GM19240 (cell line): ENCODE data around the gene AKR1B1.
"Not testable (repeated sequence)": the region's sequence is repeated elsewhere in the genome, so short reads cannot be mapped to it uniquely, and the experiment has no call there.

Experiments used
- DNase-seq: peaks from one replicate; pipeline ENCODE4 v3.0.0; 2011; ENCODE audit warnings: low spot score; ENCODE audit not compliant: insufficient read length

Gene AKR1B1

DNA sequence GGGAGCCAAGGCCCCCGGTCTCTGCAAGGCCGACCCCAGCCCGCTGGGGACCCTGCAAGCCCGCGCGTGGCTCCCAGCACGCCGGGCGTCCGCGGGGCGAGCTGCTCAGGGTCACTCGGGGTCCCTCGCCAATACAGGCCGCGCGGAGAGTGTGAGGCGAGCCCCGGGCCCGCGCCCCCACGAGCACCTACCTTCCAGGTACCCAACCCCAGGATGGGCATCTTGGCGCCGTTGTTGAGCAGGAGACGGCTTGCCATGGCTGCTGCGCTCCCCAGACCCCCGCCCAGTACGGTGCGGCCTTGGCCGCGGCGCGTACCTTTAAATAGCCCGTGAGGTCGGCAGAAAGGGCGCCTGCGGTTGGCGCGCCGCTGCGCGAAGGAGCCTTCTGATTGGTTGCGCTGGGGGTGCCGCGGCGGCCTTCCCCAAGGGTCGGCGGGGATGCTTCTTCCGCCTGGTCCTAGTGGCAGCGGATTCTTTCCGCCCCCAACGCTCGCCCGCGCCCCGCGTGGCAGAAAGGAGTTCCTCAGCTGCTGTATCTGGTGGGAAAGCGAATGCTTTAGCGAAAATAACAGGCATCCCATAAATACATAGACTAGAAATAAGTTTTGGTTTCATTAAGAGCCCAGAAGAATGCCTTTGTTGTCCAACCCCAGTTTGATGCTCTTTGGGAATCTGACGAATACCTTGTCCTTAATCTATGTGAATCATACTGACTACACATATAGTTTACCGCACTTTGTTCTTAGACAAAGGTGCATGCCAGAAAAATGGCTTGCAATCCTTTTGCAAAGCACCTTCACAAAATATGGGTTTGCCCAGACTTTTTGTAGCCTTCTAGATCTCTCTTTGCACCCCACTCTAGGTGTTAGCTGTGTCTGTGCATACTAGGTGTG, at the start of gene AKR1B1:
Gene AKR1B1 (minus strand): TSS at position 295 of the 893 bp plus-strand sequence. CDS start 38 bp downstream, at position 257.
- peak; percentile 96 for DNase-seq

GRCh38 chr7:134505856-134506255, 47.0 kb upstream of the AKR1B1 start:
- no peak for DNase-seq

DNA sequence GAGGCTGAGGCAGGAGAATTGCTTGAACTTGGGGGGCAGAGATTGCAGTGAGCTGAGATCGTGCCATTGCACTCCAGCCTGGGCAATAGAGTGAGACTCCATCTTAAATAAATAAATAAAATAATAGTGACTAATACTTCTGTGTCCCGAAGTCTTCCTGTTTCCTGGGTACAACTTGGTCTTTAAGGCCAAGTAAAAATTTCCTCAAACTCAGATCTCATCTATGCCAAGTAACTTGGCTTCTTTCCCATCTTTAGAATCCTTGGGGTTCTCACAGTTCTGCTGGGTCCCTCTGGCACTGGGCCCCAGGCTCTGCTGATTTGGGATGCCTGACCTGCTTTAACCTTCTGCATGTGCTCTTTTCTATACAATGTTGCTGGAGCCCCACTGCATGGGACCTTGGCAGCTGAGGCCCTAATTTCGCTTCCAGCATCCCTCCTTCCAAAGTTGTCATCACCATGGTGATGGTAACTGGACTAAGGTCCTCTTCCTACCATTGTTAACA, 45.8 kb upstream of the AKR1B1 start:
- DNase-seq = no peak

GRCh38 chr7:134502463-134503371, 43.8 kb upstream of the AKR1B1 start:
- no peak for DNase-seq

DNA sequence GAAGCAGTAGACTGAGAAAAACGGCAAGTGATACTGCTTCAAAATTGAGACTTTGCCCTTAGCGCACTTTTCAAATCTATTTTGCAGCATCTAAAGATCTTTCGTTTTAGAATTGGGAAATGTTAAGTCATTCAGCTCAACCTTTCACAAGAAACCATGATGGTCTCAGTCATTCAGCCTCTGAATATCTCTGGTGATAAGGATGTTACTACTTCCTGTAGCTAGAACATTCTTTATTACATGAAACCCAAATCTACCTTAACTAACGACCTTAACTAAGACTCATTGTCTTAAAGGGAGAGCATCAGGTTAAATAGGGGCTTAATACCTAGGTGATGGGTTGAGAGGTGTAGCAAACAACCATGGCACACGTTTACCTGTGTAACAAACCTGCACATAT, 42.1 kb upstream of the AKR1B1 start:
- DNase-seq = no peak

DNA sequence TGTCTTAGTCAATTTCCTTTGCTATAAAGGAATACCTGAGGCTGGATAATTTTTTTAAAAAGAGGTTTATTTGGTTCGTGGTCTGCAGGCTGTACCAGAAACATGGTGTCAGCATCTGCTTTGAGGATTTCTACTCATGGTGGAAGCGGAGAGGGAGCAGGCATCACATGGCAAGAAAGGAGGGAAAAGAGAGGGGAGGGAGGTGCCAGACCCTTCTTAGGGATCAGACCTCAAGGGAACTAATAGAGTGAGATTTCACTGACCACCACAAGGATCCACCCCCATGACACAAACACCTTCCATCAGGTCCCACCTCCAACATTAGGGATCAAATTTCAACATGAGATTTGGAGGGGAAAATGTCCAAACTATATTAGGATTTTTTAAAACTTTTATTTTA, 41.5 kb upstream of the AKR1B1 start:
- DNase-seq = no peak

DNA sequence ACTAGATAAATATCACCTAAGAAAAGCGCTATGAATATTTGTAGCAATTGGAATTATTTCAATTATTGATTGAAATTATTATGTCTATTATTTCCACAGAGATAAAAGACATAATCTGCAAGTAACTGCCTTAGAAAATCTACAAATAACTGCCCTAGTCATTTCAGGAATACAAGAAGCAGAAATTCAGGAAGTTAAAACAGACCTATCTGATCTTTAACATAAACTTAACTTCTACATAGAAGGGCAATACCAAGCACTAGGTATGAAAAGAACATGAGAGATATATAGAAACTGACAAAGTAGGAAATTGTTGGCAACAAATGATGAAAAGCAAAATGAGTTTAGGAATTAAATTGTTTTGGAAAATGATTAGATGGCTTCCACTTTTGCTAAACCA, 36.6 kb upstream of the AKR1B1 start:
- DNase-seq = no peak

DNA sequence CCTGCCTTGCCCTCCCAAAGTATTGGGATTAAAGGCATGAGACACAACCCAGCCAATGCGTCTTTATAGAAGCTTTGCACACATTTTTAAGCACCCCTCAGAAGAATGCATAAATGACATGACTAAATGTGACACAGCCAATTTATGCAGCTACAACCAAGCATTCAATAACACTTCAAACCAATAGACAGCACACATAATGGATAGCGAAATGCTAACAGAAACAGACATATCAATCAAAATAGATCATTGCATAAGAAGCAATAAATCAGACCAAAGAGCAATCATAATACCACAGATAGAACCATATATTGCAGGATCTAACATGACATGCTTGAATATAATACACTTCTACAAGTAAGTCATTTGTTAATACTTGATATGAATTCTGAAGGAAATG, 34.2 kb upstream of the AKR1B1 start:
- DNase-seq = no peak

DNA sequence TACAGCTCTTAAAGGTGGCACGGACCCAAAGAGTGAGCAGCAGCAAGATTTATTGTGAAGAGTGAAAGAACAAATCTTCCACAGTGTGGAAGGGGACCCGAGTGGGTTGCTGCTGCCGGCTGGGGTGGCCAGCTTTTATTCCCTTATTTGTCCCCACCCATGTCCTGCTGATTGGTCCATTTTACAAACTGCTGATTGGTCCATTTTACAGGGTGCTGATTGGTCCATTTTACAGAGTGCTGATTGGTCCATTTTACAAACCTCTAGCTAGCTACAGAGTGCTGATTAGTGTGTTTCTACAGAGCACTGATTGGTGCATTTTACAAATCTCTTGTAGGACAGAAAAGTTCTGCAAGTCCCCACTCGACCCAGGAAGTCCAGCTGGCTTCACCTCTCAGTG, 28.8 kb upstream of the AKR1B1 start:
- DNase-seq = not testable (repeated sequence)

DNA sequence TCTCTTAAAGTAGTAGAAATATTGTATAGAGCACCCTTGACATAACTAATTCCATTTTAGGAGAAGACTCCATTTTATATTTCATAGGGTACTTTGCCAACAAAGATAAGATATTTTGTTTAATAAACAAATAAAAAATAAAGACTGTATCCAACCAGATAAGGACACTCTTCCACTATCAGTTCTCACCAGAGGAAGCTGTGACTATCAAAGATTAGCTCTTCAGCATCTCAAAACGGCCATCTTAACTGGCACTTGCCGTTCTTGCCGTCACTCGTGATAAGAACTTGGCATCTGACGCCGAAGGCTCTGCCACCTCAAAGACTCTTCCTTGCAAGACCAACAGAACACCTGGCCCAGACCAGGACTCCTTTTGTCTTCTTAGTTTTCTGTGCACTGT, 26.3 kb upstream of the AKR1B1 start:
- DNase-seq = no peak

- DNase-seq = no peak
Measured at GRCh38 chr7:134483296-134483695, 24.4 kb upstream of the AKR1B1 start.

GRCh38 chr7:134482858-134483257, 24.0 kb upstream of the AKR1B1 start:
- no peak for DNase-seq

DNA sequence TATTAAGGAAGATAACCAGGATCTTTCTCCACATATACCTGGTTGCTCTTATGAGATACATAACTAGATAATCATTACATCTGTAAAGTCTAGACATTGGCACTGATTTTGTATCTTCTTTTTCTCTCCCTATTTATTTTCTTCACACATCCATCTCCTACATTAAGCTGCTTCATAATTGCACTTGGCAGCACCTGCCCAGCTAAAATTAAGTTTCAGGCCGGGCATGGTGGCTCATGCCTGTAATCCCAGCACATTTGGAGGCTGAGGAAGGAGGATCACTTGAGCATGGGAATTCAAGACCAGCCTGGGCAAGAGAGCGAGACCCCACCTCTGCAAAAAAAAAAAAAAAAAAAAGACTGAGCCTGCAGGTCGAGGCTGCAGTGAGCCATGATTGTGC, 22.3 kb upstream of the AKR1B1 start:
- DNase-seq = no peak

DNA sequence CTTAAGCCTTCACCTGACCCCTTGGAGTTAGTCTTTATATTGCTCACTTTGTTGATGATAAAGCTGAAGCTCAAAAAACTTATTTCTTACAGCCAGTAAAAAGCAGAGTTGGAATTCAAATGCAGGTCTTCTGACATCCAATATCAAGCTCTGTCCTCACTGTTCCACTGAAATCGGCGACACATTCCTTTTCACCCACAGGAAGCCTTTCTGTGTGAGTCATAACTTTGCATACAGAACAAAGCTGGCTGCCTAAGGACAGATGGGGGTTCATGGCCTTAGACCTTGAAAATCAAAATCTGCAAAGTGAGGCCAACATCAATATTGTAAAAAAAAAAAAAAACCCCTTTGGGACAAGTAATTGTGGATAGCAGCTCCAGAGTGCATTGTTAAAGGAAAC, 21.8 kb upstream of the AKR1B1 start:
- DNase-seq = no peak

DNA sequence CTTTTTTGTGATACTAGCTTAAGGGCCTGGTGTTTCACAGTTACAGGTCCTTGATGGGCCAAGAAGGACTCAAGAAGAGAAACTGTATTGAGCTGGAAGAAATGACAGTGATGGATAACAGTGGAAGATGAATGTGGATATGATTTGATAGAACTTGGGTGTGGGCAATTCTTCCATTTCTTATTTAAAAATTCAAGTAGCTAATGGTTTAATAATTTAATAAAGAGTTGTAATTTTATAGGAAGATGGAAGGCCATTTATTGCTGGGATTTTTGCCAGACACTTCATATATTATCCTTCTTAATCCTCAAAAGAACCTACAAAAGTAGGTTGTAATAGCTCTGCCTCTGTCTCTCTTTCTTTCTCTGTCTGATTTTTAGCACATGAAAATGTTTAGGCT, 21.3 kb upstream of the AKR1B1 start:
- no peak for DNase-seq

GRCh38 chr7:134478707-134479106, 19.8 kb upstream of the AKR1B1 start:
- DNase-seq = no peak

- no peak for DNase-seq
Measured at GRCh38 chr7:134477954-134478353, 19.1 kb upstream of the AKR1B1 start.

DNA sequence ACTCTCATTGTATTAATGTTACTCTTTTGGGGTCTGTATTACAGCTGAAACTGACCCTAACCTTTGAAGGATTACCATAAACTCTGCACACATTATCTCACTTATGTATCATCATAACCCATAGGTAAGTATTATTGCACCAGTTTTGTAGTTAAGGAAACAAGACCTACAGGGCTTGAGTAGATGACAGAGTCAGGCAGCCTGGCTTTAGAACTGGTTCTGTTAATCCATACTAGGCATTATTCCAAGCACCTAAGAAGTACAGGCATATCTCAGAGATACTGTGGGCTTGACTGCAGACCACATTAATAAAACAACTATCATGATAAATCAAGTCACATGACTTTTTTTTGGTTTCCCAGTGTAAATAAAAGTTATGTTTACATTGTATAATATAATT, 17.1 kb upstream of the AKR1B1 start:
- DNase-seq = no peak

GRCh38 chr7:134474828-134475227, 15.9 kb upstream of the AKR1B1 start:
- no peak for DNase-seq

DNA sequence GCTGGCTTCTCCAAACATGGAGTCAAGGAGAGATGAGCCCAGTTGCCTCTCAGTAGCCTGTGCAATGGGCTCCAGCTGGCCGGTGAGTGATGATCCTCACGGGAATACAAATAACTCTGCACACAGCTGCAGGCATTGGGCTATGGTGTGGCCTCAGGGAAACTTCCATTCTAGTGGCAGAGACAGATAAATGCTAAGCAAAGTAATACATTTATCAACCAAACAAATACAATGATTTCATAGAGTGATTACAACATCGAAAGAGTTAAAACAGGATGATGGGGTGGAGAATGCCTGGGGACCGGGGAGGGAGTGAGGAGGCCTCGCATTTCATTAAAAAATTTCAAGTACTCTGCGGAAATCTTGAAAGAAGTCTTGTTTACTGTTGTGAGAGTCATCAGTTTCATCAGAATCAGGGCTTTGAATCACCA, 15.0 kb upstream of the AKR1B1 start:
- DNase-seq = no peak

DNA sequence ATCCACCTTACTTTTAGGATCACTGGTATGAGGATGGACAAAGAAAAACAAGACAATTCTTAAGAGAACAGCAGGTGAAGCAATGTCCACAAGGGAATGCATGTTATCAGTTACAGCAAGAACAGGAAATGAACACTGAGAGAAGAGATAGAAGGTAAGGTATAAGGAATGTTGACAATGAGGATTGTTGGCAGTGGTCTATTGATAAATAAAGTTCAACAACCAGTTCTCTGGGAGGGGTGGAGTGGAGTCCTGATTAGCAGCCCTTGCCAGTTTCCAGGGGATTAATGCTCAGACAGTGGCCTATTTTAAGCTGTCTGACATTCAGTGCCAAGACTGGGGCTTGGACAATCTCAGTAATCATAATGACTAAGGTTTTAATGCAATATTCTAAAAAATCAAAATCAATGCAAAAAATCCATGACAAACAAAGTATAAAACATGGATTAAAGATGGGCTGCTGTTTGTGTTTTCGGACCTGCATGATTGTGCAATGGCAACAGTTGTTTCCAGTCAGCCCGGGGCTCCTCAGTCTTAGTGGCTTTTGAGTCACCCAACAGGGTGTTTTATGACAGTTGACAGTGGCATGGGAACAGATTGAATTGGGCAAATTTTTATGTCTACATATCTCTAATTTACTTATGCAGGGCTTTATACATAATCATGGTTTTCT, 13.8 kb upstream of the AKR1B1 start:
- no peak for DNase-seq

DNA sequence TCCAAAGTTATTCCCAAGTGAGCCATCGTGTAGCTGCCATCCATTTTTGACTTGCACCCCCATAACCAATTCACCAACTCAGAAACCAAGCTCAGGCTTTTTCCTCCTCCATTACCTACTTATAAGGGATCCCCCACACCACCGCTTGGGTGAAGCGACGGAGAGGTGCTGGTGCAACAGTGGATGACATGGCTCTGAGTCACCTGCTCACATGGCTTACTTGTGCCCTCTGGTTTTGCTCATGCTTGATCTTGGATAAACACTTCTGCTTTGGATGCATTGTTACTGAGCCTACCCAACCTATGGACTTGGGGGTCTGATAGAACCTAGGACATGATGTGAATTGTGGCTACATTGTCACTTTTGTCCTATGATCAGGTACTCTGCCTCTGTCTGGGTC, 12.0 kb upstream of the AKR1B1 start:
- DNase-seq = no peak
